LNCAP (cell line): ENCODE data around the gene HS3ST6.

Experiments
- TF ChIP-seq, protein P1 (sequence below): fragments of 450-650 bp; IDR thresholded peaks from 2 replicates; pipeline ENCODE4 v1.5.1; 2017; ENCODE audit warnings: mild to moderate bottlenecking

Gene HS3ST6

DNA sequence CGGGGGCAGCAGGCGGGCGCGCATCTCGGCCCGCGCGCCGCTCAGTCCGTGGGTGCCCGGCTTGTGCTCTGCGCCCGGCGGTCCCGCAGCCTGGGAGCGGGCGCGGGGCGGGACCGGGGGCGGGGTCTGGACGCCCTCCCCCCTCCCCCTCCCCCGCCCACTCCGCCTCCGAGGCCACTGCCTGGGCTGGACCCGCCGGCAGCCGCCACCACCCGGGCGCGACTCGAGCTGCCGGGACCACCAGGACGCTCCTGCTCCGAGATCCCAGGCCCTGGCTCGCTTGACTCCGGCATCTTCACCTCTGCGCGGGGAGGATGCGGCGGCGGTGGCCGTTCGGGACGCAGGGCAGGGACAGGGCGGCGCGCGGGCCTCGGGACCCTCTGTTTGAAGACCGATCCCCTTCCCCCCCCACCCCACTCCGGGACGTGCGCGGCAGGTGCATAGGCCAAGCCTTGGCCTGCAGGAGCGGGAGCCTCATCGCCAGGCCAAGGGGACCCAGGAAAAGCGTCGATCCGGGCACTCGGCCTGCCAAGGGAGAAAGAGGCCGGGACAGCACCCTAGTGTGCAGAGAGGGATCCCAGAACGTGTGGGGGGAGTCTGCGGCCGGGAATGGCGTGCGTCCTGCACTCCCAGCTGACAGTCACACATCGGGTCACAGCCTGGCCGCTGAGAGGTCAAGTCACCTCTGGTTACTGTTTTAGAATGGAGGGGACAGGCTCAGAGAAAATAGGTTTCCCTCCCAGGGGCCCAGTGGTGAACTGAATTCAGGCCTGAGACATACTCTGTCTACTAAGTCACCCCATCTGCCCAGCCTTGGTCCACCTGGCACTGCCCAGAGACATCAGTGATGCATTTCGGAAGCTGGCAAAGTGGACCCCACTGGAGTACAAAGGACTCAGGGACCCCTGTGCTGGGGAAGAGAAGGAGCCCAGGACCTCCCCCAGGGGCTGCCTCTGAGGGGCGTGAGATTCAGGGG, at the start of gene HS3ST6:
Gene HS3ST6, minus strand, starts transcription at position 65 of the 976 bp plus-strand sequence. CDS start 92 bp downstream, outside the sequence.
- TF ChIP-seq, protein P1, sequence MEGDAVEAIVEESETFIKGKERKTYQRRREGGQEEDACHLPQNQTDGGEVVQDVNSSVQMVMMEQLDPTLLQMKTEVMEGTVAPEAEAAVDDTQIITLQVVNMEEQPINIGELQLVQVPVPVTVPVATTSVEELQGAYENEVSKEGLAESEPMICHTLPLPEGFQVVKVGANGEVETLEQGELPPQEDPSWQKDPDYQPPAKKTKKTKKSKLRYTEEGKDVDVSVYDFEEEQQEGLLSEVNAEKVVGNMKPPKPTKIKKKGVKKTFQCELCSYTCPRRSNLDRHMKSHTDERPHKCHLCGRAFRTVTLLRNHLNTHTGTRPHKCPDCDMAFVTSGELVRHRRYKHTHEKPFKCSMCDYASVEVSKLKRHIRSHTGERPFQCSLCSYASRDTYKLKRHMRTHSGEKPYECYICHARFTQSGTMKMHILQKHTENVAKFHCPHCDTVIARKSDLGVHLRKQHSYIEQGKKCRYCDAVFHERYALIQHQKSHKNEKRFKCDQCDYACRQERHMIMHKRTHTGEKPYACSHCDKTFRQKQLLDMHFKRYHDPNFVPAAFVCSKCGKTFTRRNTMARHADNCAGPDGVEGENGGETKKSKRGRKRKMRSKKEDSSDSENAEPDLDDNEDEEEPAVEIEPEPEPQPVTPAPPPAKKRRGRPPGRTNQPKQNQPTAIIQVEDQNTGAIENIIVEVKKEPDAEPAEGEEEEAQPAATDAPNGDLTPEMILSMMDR: no peak

DNA sequence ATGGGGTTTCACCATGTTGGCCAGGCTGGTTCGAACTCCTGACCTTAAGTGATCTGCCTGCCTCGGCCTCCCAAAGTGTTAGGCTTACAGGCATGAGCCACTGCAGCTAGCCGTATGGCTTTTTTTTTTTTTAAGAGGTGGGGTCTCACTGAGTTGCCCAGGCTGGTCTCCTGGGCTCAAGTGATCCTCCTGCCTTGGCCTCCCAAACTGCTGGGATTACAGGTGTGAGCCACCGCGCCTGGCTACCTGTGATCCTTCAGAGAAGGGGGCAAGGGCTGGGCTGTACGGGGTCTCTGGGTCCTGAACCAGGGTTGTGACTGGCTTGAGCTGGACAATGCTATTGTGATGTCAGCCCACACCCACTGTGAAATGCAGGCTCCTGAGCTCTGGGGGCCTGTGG, 48.2 kb upstream of the HS3ST6 start, which contains the start of gene RNF151:
Gene RNF151, plus strand, starts transcription at position 397 of the 400 bp plus-strand sequence. CDS start 26 bp downstream, outside the sequence.
- TF ChIP-seq, protein P1: no peak

DNA sequence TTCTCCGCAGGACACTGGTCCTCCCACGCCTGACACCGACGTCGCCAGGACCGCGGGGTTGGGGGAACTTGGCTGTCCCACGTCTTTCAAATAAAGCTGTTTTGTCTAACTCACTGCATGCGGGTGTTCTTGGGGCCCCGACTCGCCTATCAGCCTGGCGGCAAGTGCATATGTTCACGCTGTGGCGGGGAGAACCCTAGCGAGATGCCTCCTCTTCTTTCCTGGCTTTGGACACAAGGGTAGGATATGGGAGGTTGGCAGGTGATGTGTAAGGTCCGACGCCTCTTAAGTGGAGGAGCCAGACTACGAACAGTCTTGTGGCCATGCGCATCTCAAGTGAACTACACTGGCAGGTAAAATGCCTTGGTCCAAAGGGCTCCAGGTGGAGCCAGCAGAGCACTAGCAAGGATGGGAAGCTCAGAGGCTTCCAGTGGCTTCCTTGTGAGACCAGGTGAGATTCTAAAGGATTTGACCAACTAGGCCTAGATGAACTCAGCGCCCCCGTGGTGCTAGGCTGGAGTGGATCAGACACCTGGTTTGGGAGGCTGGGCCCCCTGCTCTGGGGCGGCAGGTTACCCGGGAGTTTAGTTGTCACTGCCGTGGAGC, 47.3 kb upstream of the HS3ST6 start:
- TF ChIP-seq, protein P1: no peak

DNA sequence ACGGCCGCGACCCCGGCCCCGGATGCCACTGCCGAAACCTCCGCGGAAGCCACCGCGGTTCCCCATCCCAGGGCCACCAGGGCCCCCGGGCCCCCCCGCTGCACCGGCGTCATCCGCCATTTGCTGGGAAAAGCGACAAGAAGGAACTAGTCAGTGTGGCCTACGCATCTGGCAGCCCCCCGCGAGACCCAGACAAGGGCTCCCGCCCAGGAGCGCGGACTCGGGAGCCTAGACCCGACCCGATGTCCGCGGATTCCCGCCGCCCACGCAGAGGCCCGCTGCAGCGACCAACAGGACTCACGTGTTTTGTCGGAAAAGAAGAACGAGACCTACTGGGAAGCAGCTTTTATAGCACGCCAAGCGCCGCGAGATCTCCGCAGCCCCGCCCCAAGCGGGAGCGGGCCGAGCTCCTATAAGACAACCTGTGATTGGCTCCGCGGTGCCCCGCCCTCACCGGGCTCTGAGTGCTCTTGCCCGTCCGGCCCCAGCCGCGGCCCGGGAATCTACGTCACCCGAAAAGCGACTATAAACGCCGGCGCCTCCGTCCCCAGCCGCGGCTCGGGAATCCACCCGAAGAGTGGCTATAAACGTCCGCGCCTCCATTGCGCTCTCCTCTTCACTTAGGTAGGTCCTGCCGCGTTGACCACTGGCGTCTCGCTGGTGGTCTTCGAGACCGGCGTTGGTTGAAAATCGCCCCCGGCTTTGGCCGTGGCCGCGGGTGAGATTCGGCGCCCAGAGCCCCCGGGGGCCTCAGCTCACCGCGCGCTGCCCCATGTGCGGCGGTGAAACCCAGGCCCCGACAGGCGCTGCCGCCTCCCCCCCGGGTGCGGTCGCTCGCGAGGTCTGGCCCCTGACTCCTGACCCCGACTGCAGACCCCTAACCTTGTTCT, 46.5 kb upstream of the HS3ST6 start, which contains the start of gene RPS2:
Gene RPS2, minus strand, starts transcription at position 321 of the 890 bp plus-strand sequence. Its CDS starts 201 bp downstream, at position 120.
- TF ChIP-seq, protein P1: 0 out of 2 replicates have a peak, but pooled peaks have one; percentile 2

DNA sequence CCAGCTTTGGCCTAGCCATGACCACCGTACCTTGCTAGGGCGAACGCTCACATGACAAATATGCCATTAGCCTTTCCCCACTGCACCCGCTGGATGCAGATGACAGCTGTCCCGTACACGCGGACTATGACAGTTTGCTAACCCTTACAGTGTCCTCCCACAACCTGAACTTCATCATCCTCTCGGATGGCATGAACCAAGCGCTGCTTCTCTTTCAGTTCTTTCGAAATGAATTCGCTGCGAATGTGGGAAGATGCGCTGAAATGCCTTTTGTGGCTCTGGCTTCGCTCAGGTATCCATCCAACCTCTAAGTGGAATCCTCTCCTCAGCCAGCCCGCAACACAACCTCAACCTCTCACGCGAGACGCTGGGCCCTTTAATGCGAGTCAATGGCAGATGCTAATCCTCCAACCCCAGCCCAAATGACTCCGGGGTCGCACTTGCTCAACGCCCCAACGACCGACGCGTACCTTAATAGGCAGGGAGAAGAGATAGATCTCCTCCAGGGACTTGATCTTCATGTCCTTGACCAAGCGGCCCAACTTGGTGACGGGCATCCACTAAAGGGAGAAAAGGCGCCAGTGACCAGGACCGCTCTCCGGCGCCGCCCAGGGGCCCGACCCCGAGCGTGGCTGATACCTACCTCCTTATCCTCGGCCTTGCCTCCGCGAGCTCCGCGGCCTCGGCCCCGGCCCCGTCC, 45.7 kb upstream of the HS3ST6 start:
- TF ChIP-seq, protein P1: 0 out of 2 replicates have a peak, but pooled peaks have one; percentile 35

DNA sequence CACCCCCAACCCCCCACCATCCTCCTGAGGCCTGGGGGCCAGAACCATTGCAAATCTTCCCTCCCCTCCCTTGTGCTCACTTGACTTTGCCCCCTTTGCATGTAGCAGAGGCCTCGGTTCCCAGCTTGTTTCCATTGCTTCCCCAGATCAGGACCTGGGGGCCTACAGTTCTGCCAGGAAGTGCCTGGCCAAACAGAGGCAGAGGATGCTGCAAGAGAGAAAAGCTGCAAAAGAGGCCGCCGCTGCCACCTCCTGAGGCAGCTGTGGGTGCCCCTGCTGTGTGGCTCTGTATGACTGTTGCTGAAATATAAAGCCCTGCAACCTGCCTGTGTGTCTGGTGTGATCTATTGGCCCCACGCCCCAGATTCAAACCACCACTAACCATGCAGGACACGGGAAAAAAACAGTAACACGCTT, 43.4 kb upstream of the HS3ST6 start:
- TF ChIP-seq, protein P1: no peak
